Subcutaneous abdominal adipose tissue (tissue), 5 donors: Measurements from ENCODE around the gene LDAF1.
"Not testable (repeated sequence)": the region's sequence is repeated elsewhere in the genome, so short reads cannot be mapped to it uniquely, and the experiment has no call there.

Experiments
- H3K27ac ChIP-seq: one replicate; pipeline ENCODE4 v1.7.0; 2013; ENCODE audit warnings: low read depth, mild to moderate bottlenecking, inconsistent platforms, low read length, moderate library complexity
- H3K27me3 ChIP-seq, 5 donors: one replicate each; pipeline ENCODE4 v1.7.0; 2013; ENCODE audit warnings: low read length in 5 of 5, inconsistent platforms in 1 of 5; ENCODE audit not compliant: control insufficient read depth in 5 of 5, insufficient read depth in 4 of 5
- H3K36me3 ChIP-seq, 5 donors: one replicate each; pipeline ENCODE4 v1.7.0; 2013; ENCODE audit warnings: low read length in 5 of 5; ENCODE audit not compliant: control insufficient read depth in 5 of 5, insufficient read depth in 5 of 5
- H3K4me1 ChIP-seq, 5 donors: one replicate each; pipeline ENCODE4 v1.7.0; 2013; ENCODE audit warnings: low read length in 5 of 5, mild to moderate bottlenecking in 3 of 5, moderate library complexity in 1 of 5; ENCODE audit not compliant: control insufficient read depth in 5 of 5, insufficient read depth in 5 of 5
- H3K4me3 ChIP-seq, 5 donors: one replicate each; pipeline ENCODE4 v1.7.0; 2013; ENCODE audit warnings: low read length in 5 of 5, low read depth in 1 of 5
- H3K9ac ChIP-seq, 5 donors: one replicate each; pipeline ENCODE4 v1.7.0; 2013; ENCODE audit warnings: low read length in 5 of 5, mild to moderate bottlenecking in 4 of 5, moderate library complexity in 3 of 5
- H3K9me3 ChIP-seq, 5 donors: one replicate each; pipeline ENCODE4 v1.7.0; 2013; ENCODE audit warnings: low read length in 5 of 5; ENCODE audit not compliant: control insufficient read depth in 5 of 5
- donor health status: healthy.
- donor health status: healthy.
- donor health status: healthy.
- donor health status: healthy.
- donor health status: healthy.

The LDAF1 gene

GRCh38 chr16:21158208-21159110, at the start of gene LDAF1:
TSS of gene LDAF1 (plus strand) at chr16:21158674. CDS start at chr16:21161183, 2,509 bp downstream.
- peak within 1 kb of the TSS; percentile 50 to 86 (median 84) for H3K9ac ChIP-seq
- H3K27ac ChIP-seq: peak within 1 kb of the TSS; percentile 72
- peaks cover 18 to 56% (median 47%) of the 10 kb centered on the region in 5 donors for H3K4me1 ChIP-seq
- peaks cover 0 to 5% (median 3%) of the 10 kb centered on the region in 5 donors for H3K36me3 ChIP-seq
- no peaks in the 10 kb centered on the region for H3K9me3 ChIP-seq
- no peaks in the 10 kb centered on the region for H3K27me3 ChIP-seq
- H3K4me3 ChIP-seq: peak within 1 kb of the TSS; percentile 79 to 92 (median 82)

GRCh38 chr16:21115551-21115950, 42.9 kb upstream of the LDAF1 start:
- H3K4me1 ChIP-seq, H3K27me3 ChIP-seq, H3K9me3 ChIP-seq, H3K27ac ChIP-seq, H3K36me3 ChIP-seq, H3K9ac ChIP-seq: not testable (repeated sequence)
- H3K4me3 ChIP-seq: peak overlapping the region in 3 of 5 donors; percentile 42 to 54 (median 53)

GRCh38 chr16:21116148-21116693, 42.3 kb upstream of the LDAF1 start:
- Histone ChIP-seq H3K36me3 (no peaks in the 10 kb centered on the region), H3K4me1 (peaks cover 0 to 7% (median 0%) of the 10 kb centered on the region in 5 donors), H3K27me3 (no peaks in the 10 kb centered on the region), H3K9ac (no peak overlapping the region), H3K9me3 (no peaks in the 10 kb centered on the region), H3K4me3 (peak overlapping the region; percentile 21 to 54 (median 50)), H3K27ac (no peak overlapping the region)

GRCh38 chr16:21117567-21117966, 40.9 kb upstream of the LDAF1 start:
- Histone ChIP-seq H3K27ac (no peak overlapping the region), H3K4me1 (peaks cover 0 to 7% (median 0%) of the 10 kb centered on the region in 5 donors), H3K36me3 (no peaks in the 10 kb centered on the region), H3K9me3 (no peaks in the 10 kb centered on the region), H3K4me3 (no peak overlapping the region), H3K27me3 (no peaks in the 10 kb centered on the region), H3K9ac (no peak overlapping the region)

GRCh38 chr16:21120976-21121520, 37.4 kb upstream of the LDAF1 start:
- no peak overlapping the region for H3K27ac ChIP-seq
- no peak overlapping the region for H3K4me3 ChIP-seq
- no peaks in the 10 kb centered on the region for H3K36me3 ChIP-seq
- no peaks in the 10 kb centered on the region for H3K9me3 ChIP-seq
- H3K9ac ChIP-seq: no peak overlapping the region
- H3K4me1 ChIP-seq: peaks cover 0 to 5% (median 0%) of the 10 kb centered on the region in 5 donors
- H3K27me3 ChIP-seq: no peaks in the 10 kb centered on the region

GRCh38 chr16:21125191-21125590, 33.3 kb upstream of the LDAF1 start:
- H3K4me3 ChIP-seq: no peak overlapping the region
- H3K9me3 ChIP-seq: no peaks in the 10 kb centered on the region
- no peaks in the 10 kb centered on the region for H3K4me1 ChIP-seq
- no peak overlapping the region for H3K9ac ChIP-seq
- H3K36me3 ChIP-seq: no peaks in the 10 kb centered on the region
- no peak overlapping the region for H3K27ac ChIP-seq
- H3K27me3 ChIP-seq: no peaks in the 10 kb centered on the region

GRCh38 chr16:21126518-21126917, 32.0 kb upstream of the LDAF1 start:
- Histone ChIP-seq H3K9ac (no peak overlapping the region), H3K36me3 (no peaks in the 10 kb centered on the region), H3K27me3 (no peaks in the 10 kb centered on the region), H3K9me3 (no peaks in the 10 kb centered on the region), H3K27ac (no peak overlapping the region), H3K4me3 (no peak overlapping the region), H3K4me1 (no peaks in the 10 kb centered on the region)

- Histone ChIP-seq H3K36me3 (no peaks in the 10 kb centered on the region), H3K9ac (no peak overlapping the region), H3K27ac (no peak overlapping the region), H3K9me3 (no peaks in the 10 kb centered on the region), H3K27me3 (no peaks in the 10 kb centered on the region), H3K4me3 (no peak overlapping the region), H3K4me1 (no peaks in the 10 kb centered on the region)
These were observed 29.5 kb upstream of the LDAF1 start for GRCh38 chr16:21128991-21129390.

- H3K9me3 ChIP-seq: no peaks in the 10 kb centered on the region
- H3K36me3 ChIP-seq: no peaks in the 10 kb centered on the region
- no peaks in the 10 kb centered on the region for H3K27me3 ChIP-seq
- no peak overlapping the region for H3K9ac ChIP-seq
- no peak overlapping the region for H3K4me3 ChIP-seq
- H3K27ac ChIP-seq: no peak overlapping the region
- no peaks in the 10 kb centered on the region for H3K4me1 ChIP-seq
These were observed 27.7 kb upstream of the LDAF1 start for GRCh38 chr16:21130811-21131210.

GRCh38 chr16:21134053-21134452, 24.4 kb upstream of the LDAF1 start:
- H3K27ac ChIP-seq: no peak overlapping the region
- no peaks in the 10 kb centered on the region for H3K9me3 ChIP-seq
- no peaks in the 10 kb centered on the region for H3K27me3 ChIP-seq
- no peaks in the 10 kb centered on the region for H3K4me1 ChIP-seq
- no peak overlapping the region for H3K4me3 ChIP-seq
- H3K9ac ChIP-seq: no peak overlapping the region
- no peaks in the 10 kb centered on the region for H3K36me3 ChIP-seq
